Trophoblast cell (in vitro differentiated cells and primary cell): Measurements from ENCODE around the gene B4GALNT3.
A peak's percentile ranks its signal among the peaks of the same experiment; 100 is the strongest.

Experiments
- DNase-seq, 2 donors: peaks; one replicate each; pipeline ENCODE4 v3.0.0-alpha.2; 2016
- H2AFZ ChIP-seq: 2 replicates; pipeline ENCODE4 v1.6.1; 2013; ENCODE audit warnings: low read length, moderate library complexity, mild to moderate bottlenecking; ENCODE audit not compliant: insufficient read depth, poor library complexity
- H2AK5ac ChIP-seq: 2 replicates; pipeline ENCODE4 v1.6.1; 2013; ENCODE audit warnings: mild to moderate bottlenecking, low read length
- H2BK120ac ChIP-seq: 2 replicates; pipeline ENCODE4 v1.6.1; 2013; ENCODE audit warnings: low read length, mild to moderate bottlenecking, moderate library complexity; ENCODE audit not compliant: insufficient read depth, poor library complexity
- H2BK12ac ChIP-seq: 2 replicates; pipeline ENCODE4 v1.6.1; 2013; ENCODE audit warnings: mild to moderate bottlenecking, low read length, moderate library complexity
- H2BK5ac ChIP-seq: 2 replicates; pipeline ENCODE4 v1.6.1; 2013; ENCODE audit warnings: low read length, low read depth, moderate library complexity, mild to moderate bottlenecking; ENCODE audit not compliant: poor library complexity
- H3K14ac ChIP-seq: 2 replicates; pipeline ENCODE4 v1.6.1; 2013; ENCODE audit warnings: mild to moderate bottlenecking, low read length
- H3K18ac ChIP-seq: 2 replicates; pipeline ENCODE4 v1.6.1; 2013; ENCODE audit warnings: mild to moderate bottlenecking, low read length
- H3K23ac ChIP-seq: 2 replicates; pipeline ENCODE4 v1.6.1; 2013; ENCODE audit warnings: low read length
- H3K27ac ChIP-seq: 2 replicates; pipeline ENCODE4 v1.5.1; 2013; ENCODE audit warnings: low read depth, mild to moderate bottlenecking, inconsistent platforms, low read length, moderate library complexity
- H3K27me3 ChIP-seq: 2 replicates; pipeline ENCODE4 v1.6.1; 2013; ENCODE audit warnings: inconsistent platforms, mild to moderate bottlenecking, low read length, moderate library complexity; ENCODE audit not compliant: insufficient read depth
- H3K36me3 ChIP-seq, 2 experiments: 1 replicate in 1 of 2; 2 replicates in 1 of 2; pipeline ENCODE4 v1.6.1; 2013; ENCODE audit warnings: low read length in 2 of 2, mild to moderate bottlenecking in 2 of 2, moderate library complexity in 1 of 2; ENCODE audit not compliant: insufficient read depth in 2 of 2, control insufficient read depth in 1 of 2
- H3K4ac ChIP-seq: 2 replicates; pipeline ENCODE4 v1.6.1; 2013; ENCODE audit warnings: low read depth, mild to moderate bottlenecking, low read length, moderate library complexity
- H3K4me1 ChIP-seq, 2 experiments: 1 replicate in 1 of 2; 2 replicates in 1 of 2; pipeline ENCODE4 v1.6.1; 2013; ENCODE audit warnings: low read length in 2 of 2, mild to moderate bottlenecking in 2 of 2, moderate library complexity in 1 of 2; ENCODE audit not compliant: insufficient read depth in 2 of 2, control insufficient read depth in 1 of 2
- H3K4me2 ChIP-seq: 2 replicates; pipeline ENCODE4 v1.6.1; 2013; ENCODE audit warnings: inconsistent platforms, mild to moderate bottlenecking, low read length, moderate library complexity
- H3K4me3 ChIP-seq: 2 replicates; pipeline ENCODE4 v1.5.1; 2013; ENCODE audit warnings: mild to moderate bottlenecking, low read depth, low read length, inconsistent platforms
- H3K79me1 ChIP-seq: one replicate; pipeline ENCODE4 v1.6.1; 2013; ENCODE audit warnings: low read length
- H3K79me2 ChIP-seq: 2 replicates; pipeline ENCODE4 v1.6.1; 2013; ENCODE audit warnings: low read length, mild to moderate bottlenecking; ENCODE audit not compliant: control insufficient read depth, insufficient read depth, poor library complexity
- H3K9ac ChIP-seq: 2 replicates; pipeline ENCODE4 v1.6.1; 2013; ENCODE audit warnings: mild to moderate bottlenecking, low read length
- H3K9me3 ChIP-seq: 2 replicates; pipeline ENCODE4 v1.6.1; 2013; ENCODE audit warnings: low read depth, mild to moderate bottlenecking, control low read depth, inconsistent platforms, low read length; ENCODE audit not compliant: insufficient read depth
- H4K12ac ChIP-seq: 2 replicates; pipeline ENCODE4 v1.6.1; 2013; ENCODE audit warnings: low read depth, mild to moderate bottlenecking, low read length, moderate library complexity
- H4K8ac ChIP-seq: 2 replicates; pipeline ENCODE4 v1.6.1; 2013; ENCODE audit warnings: low read depth, mild to moderate bottlenecking, low read length, moderate library complexity
- H4K91ac ChIP-seq: one replicate; pipeline ENCODE4 v1.6.1; 2013; ENCODE audit warnings: low read depth, mild to moderate bottlenecking, low read length, moderate library complexity
- WGBS: extraction: QIAGEN DNeasy Blood & Tissue Kit; methylation state at CpG from one replicate; pipeline ENCODE4 v1.1.7; 2013; ENCODE audit warnings: missing lambda C conversion rate; ENCODE audit not compliant: insufficient read length, insufficient coverage; ENCODE audit errors: extremely low coverage; 5-methylcytosine and 5-hydroxymethylcytosine counted together

The B4GALNT3 gene

DNA sequence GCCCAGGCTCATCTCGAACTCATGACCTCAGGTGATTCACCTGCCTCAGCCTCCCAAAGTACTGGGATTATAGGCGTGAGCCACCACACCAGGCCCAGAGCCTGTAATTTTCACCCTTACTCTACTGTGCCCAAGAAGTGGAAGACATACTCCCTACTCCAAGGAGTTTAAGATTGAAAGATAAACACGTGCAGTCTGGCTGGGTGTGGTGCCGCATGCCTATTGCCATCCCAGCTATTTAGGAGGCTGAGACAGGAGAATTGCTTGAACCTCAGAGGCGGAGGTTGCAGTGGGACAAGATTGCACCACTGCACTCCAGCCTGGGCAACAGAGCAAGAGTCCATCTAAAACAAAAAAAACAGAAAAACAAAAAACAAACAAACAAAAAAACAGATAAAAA is 113.5 kb downstream of the B4GALNT3 start:
- Histone ChIP-seq H2BK12ac (no peak overlapping the region), H3K27ac (no peak overlapping the region), H3K27me3 (no peaks in the 10 kb centered on the region), H4K8ac (no peak overlapping the region), H3K23ac (no peak overlapping the region), H4K91ac (no peak overlapping the region), H3K4me3 (no peak overlapping the region), H2BK120ac (no peak overlapping the region), H3K4me1 (peaks cover 15 to 19% of the 10 kb centered on the region in 2 experiments), H3K9ac (no peak overlapping the region), H2BK5ac (no peak overlapping the region), H3K9me3 (no peaks in the 10 kb centered on the region), H3K79me1 (peaks cover 25% of the 10 kb centered on the region), H3K79me2 (no peaks in the 10 kb centered on the region), H3K36me3 (no peaks in the 10 kb centered on the region), H2AK5ac (no peak overlapping the region), H3K4me2 (no peak overlapping the region), H3K18ac (no peak overlapping the region), H4K12ac (no peak overlapping the region), H3K4ac (no peak overlapping the region), H3K14ac (no peak overlapping the region), H2AFZ (no peak overlapping the region)
- peak; percentile 38 to 52 for DNase-seq
- WGBS = no CpG with 5 or more reads among the region's 5 CpGs

- no peak overlapping the region for H2AFZ ChIP-seq
- no peak overlapping the region for H3K27ac ChIP-seq
- H2BK120ac ChIP-seq = no peak overlapping the region
- DNase-seq = no peak
- H3K36me3 ChIP-seq = no peaks in the 10 kb centered on the region
- no peak overlapping the region for H3K9ac ChIP-seq
- no peak overlapping the region for H3K4me3 ChIP-seq
- no peak overlapping the region for H4K8ac ChIP-seq
- no peak overlapping the region for H3K4me2 ChIP-seq
- H3K14ac ChIP-seq = no peak overlapping the region
- H4K91ac ChIP-seq = no peak overlapping the region
- H3K27me3 ChIP-seq = no peaks in the 10 kb centered on the region
- no peak overlapping the region for H3K4ac ChIP-seq
- H3K9me3 ChIP-seq = no peaks in the 10 kb centered on the region
- WGBS = no CpG with 5 or more reads among the region's 3 CpGs
- H2AK5ac ChIP-seq = no peak overlapping the region
- H4K12ac ChIP-seq = no peak overlapping the region
- H2BK5ac ChIP-seq = no peak overlapping the region
- no peak overlapping the region for H3K18ac ChIP-seq
- H2BK12ac ChIP-seq = peak overlapping the region; percentile 28
- peaks cover 17 to 19% of the 10 kb centered on the region in 2 experiments for H3K4me1 ChIP-seq
- no peak overlapping the region for H3K23ac ChIP-seq
- peaks cover 25% of the 10 kb centered on the region for H3K79me1 ChIP-seq
- no peaks in the 10 kb centered on the region for H3K79me2 ChIP-seq
These were observed 114.9 kb downstream of the B4GALNT3 start for GRCh38 chr12:574475-575128.

GRCh38 chr12:575129-575502 is 115.4 kb downstream of the B4GALNT3 start:
- no peak overlapping the region for H3K14ac ChIP-seq
- no peak overlapping the region for H2AK5ac ChIP-seq
- H3K23ac ChIP-seq = no peak overlapping the region

GRCh38 chr12:575948-576614 is 116.3 kb downstream of the B4GALNT3 start:
- Histone ChIP-seq H4K8ac (peak overlapping the region; percentile 77), H2AK5ac (no peak overlapping the region), H3K18ac (no peak overlapping the region), H3K4me2 (no peak overlapping the region), H4K91ac (peak overlapping the region; percentile 75), H3K79me1 (peaks cover 13% of the 10 kb centered on the region), H3K36me3 (no peaks in the 10 kb centered on the region), H3K27ac (no peak overlapping the region), H3K4me1 (peaks cover 12 to 16% of the 10 kb centered on the region in 2 experiments), H2AFZ (peak overlapping the region; percentile 69), H3K23ac (no peak overlapping the region), H4K12ac (peak overlapping the region; percentile 49), H2BK120ac (peak overlapping the region; percentile 26), H2BK5ac (no peak overlapping the region), H3K14ac (peak overlapping the region; percentile 13), H3K4me3 (no peak overlapping the region), H2BK12ac (no peak overlapping the region), H3K9me3 (no peaks in the 10 kb centered on the region), H3K27me3 (no peaks in the 10 kb centered on the region), H3K4ac (peak overlapping the region; percentile 7), H3K79me2 (no peaks in the 10 kb centered on the region), H3K9ac (no peak overlapping the region)
- WGBS = no CpG with 5 or more reads among the region's 39 CpGs
- DNase-seq = peak; percentile 54 to 86

More at GRCh38 chr12:575129-575502, 115.4 kb downstream of the B4GALNT3 start:
- H2AFZ ChIP-seq = no peak overlapping the region
- WGBS = no CpG with 5 or more reads among the region's 7 CpGs
- H3K79me1 ChIP-seq = peaks cover 22% of the 10 kb centered on the region
- H2BK5ac ChIP-seq = no peak overlapping the region
- peak overlapping the region; percentile 2 for H4K8ac ChIP-seq
- H3K36me3 ChIP-seq = no peaks in the 10 kb centered on the region
- H3K18ac ChIP-seq = no peak overlapping the region
- H2BK12ac ChIP-seq = peak overlapping the region; percentile 28
- no peaks in the 10 kb centered on the region for H3K79me2 ChIP-seq
- H3K4ac ChIP-seq = no peak overlapping the region
- peak overlapping the region; percentile 8 for H4K91ac ChIP-seq
- no peaks in the 10 kb centered on the region for H3K9me3 ChIP-seq
- no peak overlapping the region for H3K4me2 ChIP-seq
- no peak for DNase-seq
- H2BK120ac ChIP-seq = no peak overlapping the region
- H4K12ac ChIP-seq = no peak overlapping the region
- H3K4me1 ChIP-seq = peaks cover 17 to 19% of the 10 kb centered on the region in 2 experiments
- no peak overlapping the region for H3K27ac ChIP-seq
- no peak overlapping the region for H3K9ac ChIP-seq
- H3K4me3 ChIP-seq = no peak overlapping the region
- no peaks in the 10 kb centered on the region for H3K27me3 ChIP-seq
